Activated naive CD4-positive, alpha-beta T cell treated with Interleukin-2 at 50 U/mL for 16 hours (primary cell): Measurements from ENCODE around the gene ZXDC.

Source experiments
- DNase-seq: peaks from one replicate; pipeline ENCODE4 v3.0.0-alpha.2; 2020

Gene ZXDC

DNA sequence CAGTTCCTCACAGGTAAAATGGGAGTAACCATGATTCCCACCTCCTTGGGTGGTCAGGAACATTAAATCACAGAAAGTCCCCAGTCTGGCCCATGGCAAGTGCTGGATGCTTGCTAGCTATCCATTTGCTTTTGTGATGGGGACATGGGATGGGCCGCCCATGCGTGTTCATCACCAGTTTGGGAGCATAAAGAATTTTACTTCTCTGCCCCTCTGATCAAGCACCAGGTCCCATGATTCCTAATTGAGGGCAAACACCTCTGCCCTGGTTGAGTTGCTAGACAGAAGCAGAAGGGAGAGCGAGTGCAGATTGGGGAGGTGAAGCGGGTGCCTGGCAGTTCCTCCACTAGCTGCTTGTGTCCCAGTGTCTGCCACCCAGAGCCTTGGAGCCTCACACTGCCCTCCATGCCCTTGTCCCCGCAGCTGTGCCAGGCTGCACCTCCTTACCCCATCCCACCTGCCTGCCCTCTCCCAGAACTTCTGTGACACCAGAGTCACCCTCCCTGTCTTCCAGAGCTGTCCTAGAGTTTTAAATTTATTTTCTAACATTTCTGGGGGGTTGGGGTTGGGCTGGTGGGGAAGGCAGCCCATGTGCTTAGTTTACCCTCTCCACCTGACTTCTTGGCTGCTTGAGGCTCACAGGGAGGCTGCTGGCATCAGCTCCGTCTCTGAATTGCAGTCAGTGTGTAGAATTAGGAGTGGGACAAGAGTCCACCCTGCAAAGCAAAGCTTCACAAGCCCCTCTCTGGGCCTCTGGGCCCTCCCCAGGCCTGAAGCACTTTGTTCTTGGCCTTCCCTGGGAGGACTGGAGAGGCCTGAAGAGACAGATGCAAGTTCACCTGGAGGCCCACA lies 62.6 kb downstream of the ZXDC start:
- no peak for DNase-seq

DNA sequence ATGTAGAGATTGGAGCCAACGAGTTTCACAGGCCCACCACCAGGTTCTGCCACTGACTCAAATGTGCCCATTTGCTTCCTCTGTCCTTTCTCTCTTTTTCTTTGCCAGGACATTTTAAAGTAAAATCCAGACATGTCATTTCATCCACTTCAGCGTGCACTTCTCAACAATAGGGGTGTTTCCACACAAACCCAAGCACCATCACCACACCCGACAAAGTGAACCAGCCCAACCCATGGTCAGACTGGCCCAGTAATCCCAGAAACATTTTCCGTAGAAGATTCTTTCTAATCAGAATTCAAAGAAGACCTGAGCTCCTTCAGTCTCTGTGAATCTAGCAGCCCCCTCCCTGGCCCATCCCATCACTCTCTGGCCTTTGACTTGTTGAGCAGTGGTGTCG lies 67.6 kb downstream of the ZXDC start:
- DNase-seq: no peak

DNA sequence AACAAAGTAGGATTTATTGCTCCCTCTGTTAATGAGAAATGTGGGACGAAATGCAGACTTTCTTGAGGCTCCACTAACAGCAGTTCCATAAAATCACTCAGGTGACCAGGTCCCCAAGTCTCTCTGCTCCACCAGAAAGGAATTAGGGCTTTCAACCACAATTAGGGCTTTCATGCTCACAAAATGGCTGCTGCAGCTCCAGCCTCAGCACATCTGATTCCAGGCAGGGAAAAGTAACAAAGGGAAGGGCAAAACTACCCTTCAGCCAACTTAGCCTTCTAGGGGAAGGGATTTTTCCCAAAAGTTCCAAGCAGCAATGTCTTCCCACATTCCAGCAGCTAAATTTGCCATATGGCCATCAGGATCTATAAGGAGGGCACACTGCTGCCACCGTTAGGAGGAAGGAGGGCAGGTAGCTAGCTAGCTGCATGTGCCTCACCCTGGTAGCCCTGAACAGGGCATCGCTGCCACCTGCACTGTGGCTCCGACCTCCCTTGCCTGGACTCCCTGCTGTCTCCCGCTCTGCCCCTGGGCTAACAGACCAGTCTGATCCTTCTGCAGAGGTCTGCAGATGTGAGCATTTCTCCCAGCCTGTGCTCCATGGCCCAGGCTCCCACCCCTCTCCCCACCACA lies 68.2 kb downstream of the ZXDC start:
- DNase-seq: no peak

DNA sequence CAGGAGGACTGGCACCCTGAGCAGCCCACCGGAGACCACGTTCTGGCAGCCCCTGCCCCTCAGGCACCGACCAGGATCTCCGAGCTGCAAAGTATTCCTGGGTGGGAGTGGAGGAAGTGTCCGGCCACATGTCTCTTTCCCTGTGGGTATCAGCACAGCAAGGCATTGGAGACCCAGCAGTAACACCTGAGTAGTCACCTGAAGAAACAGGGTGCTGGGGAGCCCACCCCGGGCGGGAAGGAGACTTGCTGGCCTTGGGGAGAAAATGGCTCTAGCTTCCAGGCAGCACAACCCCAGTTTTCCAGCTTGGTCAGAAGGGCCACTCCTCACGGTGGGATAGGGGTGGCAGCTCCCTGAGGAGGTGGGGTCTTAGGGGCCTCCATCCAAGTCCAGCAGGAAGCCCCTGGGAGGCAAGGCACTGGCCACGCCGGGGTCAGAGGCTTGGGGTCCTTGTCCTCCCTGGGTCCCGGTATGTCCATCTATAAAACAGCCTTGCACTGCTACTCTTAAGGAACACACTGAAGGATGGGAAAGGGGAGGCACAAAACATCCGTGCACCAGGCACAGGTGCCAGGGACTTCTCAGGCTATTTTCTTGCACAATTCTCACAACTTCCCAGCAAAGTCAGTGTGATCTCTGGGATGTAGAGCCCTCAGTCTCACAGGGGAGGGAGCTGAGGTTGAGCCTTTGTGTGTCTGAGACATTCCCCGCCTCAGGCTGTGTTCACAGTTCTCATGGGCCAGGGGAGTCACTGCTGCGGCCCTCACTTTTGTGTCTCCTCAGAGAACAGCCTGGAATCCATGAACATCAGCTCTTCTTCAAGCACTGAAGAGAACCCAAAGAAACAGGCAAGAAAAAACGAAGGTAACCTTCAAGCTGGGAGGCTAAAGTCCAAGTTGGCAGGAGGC lies 69.0 kb downstream of the ZXDC start:
- DNase-seq: no peak

DNA sequence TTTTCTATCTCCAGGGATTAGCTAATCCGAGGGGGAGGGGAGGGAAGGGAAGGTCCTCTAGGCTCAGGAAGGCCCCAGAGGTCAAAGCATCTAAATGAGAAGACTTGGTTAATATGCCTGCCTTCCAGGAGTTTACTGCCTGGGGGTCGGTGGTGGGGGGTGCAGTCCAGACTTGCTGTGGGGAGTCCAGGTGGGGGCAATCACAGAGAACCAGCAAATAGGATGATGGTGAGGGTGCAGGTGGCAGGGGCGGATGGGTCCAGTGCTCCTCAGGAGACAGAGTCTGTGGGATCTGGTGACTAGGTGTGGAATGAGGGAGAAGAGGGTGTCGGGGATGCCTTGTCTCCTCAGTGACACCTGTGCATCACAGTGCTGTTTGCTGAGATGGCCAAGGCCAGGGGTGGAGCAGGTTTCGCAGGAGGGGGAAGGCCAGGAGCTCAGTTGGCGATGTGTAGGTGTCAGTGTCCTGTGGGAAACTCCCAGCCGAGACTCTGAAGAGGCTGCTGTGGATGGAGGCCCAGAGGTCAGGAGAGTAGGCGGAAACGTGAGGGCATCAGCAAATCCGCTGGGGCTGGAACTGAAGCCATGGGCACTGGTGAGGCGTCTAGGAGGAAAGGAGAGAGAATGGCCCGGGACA lies 72.9 kb downstream of the ZXDC start:
- no peak for DNase-seq

DNA sequence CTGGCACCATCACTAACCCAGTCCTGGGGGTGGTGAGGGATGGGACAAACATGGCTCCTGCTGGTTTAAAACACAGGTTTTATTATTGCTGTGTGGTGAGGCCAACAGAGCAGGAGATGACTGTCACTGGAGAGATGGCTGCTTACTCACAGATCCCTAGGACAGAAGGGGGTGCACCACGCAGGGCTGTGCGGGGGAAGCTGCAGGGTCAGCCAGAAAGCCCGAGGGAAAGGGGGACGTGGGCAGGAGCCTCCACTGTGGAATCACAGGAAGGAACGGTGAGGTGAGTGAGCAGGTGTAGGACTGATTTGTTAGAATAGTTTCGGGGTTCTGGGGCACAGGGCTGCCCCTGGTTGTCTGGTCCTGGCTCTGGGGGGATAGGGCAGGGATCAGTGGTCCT lies 73.5 kb downstream of the ZXDC start:
- no peak for DNase-seq

DNA sequence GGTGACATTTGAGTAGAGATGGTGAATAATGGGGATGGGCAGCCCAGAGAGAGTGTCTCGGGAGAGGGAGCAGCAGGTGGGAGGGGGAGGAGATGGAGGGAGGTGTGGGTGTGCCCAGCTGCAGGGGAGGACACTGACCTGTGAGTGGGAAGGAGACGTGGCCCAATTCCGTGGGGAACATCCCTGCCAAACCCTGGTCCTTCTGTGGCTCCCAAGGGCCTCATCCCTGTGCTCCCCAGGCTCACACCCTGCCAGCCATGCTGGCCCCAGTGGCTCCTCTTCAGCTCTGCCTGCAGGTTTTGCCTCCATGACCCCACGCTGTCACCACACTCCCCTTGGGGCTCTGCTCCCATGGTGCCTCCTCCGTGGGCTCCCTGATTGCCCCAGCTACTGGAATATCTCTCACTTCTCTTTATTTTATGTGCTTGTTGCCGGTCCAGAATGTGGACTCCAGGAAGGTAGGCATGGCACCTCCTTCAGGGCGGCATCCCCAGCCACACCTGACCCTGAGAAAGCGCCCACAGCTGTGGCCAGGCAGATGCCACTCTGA lies 74.0 kb downstream of the ZXDC start:
- no peak for DNase-seq

DNA sequence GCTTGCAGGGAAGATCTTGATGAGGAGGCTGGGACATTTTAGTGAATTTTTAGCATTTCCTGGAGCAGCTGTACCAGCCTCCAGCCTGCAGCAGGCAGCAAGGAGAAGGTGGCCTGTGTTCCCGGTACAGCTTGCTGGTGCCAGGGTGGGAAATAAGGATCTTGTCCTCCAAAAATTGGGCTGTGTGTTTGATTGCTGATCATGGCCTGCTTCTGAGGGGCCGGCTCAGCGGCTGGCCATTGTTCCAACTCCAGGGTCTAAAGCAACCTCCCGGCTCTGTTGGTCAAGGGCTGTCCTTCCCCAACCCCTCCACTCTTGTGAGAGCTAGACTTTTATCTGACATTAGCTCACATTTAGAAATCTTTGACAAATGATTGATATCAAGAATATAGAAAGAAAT lies 75.9 kb downstream of the ZXDC start:
- DNase-seq: no peak

DNA sequence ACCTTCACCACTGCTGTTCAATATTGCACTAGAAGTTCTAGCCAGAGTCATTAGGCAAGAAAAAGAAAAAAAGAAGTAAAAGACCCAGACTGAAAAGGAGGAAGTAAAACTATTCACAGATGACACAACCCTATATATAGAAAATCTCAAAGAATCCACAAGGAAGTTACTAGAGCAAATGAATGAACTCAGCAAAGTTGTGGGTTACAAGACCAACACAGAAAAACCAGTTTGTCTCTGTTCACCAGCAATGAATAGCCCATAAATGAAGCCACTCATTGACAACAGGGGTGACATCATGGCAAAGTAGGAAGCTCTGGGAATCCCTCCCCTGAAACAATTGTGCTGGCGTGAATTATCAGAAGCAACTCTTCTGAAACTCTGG lies 76.3 kb downstream of the ZXDC start:
- no peak for DNase-seq

DNA sequence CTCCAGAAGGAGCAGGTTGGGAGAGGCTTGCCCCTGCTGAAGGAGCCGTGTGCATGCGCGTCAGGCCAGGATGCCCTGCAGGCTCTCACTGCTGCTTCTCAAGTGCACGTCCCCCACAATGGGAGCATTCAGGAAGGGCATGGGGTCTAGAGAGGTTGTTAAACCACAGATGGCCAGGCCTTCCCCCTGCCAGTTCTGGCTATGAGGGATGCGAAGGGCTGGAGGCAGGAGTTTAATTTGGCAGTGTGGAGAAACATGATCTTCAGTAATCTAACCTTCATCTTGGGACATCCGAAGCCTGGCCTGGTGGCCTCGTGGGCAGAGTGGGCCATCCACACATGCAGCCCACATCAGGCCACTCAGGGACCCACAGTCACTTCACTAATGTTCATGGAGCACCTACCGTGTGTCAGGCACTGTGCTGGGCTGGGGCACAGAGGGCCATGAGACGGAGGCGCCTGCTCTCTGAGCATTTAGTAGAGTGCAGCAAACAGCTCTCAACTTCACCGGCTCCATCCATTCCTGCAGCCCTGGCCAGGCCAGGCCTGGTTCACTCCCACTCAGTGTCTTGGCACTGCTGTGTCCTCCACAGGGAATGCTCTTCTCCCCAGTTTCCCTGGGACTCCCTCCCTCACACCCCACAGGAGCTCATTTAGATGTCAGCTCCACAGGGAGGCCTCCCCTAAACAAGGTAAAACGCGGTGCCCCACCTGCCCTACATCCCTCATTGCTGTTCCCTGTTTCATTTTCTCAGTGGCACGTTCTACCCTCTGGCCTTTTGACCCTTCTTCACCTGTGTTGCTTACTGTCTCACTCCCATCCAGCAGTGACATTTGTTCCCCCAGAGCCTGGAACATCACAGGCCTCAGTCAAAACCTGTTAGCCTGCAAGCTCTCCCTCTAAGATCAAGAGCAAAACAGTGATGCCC lies 77.0 kb downstream of the ZXDC start:
- no peak for DNase-seq

DNA sequence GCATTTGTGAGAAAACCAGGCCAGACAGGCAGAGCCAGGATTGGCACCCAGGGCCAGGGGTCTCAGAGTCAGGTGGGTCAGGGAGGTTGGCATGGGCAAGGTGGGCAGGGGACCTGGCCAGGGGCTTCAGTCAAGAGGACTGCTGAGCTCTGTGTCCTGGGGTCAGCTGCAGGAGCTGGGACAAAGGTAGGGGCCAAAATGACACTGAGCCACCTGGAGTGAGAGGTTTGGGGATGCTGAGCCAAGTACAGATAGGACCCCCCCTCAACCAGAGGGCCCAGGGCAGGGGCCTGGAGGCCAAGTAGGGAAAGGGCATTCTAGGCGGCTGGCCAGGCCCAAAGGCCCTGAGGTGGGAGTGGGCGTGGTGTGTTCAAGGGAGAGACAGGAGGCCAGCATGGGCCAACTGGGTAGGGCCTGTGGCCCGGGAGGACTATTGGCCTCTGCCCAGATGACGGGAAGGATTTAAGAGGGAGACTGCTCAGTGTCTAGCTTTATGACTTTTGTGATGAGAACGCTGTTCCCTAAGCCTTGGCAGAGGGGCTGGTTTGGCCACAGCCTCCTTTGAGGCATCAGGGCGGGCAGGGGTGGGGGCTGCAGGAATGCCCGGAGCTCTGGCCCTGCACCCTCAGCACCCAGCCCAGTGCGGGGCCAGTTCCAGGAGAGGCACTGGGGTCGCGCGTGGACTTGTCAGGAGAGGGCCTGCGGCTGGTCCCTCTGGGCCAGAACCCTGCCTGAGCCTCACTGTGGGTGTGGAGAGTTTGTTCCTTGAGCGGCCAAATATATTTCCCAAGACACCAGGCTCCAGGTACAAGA lies 77.9 kb downstream of the ZXDC start:
- no peak for DNase-seq

DNA sequence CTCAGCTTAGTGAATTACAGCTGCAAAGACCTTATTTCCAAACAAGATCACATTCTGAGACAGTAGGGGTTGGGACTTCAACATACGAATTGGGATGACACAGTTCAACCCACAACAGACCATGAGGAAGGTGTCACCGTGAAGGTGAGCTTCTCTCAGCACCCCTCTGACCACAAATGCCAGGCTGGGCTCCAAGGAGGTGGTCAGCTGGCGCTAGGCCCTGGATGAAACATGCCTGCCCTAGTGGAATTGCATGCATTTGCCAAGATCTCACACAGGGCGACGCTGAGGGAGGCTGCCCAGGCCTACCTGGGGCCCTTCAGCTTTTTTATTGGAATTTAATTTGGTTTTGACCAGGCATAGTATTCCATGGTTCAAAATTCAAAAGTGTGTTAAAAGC lies 79.2 kb downstream of the ZXDC start:
- DNase-seq: no peak

DNA sequence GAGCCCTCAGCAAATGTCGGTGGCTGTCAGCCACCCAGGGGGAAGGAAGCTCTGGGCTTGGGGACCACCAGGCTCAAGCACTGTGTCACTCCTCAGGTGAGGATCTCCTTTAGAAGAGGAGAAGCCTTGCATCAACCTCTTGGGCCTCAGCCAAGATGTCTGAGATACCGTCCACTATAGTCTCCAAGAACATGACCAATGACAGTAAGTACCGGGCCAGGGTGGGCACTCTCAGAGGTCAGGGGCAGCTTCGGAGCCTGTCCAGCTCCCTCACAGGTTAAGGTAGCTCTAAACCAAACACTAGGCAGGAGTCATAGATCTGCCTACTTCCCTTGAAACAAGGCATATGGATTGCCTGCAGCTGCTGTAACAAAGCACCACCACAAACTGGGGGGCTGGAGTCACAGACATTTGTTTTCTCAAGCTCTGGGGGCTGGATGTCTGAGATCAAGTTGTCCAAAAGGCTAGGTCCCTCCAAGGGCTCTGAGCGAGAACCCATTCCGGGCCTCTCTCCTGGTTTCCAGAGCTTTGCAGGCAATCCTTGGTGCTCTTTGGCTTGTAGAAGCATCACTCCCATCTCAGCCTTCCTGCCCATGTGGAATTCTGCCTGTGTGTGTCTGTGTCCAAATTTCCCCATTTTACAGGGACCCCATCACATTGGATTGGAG lies 79.7 kb downstream of the ZXDC start:
- DNase-seq: no peak

DNA sequence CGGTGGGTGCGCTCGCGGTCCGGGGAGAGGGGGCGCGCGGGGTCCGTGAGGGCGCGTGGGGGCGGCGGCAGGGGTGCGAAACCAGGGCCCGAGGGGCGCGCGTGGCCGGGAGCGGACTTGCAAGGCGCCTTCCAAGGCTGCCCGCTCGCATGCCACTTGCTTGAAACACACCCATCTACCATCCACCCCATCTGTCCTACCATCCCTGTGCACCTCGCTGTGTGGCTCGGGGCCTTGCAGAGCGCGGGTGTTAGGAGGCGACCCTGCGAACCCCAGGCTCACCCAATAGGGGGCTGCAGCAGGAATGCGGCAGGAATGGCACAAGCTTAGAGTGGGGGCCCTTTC lies 80.7 kb downstream of the ZXDC start:
- no peak for DNase-seq

DNA sequence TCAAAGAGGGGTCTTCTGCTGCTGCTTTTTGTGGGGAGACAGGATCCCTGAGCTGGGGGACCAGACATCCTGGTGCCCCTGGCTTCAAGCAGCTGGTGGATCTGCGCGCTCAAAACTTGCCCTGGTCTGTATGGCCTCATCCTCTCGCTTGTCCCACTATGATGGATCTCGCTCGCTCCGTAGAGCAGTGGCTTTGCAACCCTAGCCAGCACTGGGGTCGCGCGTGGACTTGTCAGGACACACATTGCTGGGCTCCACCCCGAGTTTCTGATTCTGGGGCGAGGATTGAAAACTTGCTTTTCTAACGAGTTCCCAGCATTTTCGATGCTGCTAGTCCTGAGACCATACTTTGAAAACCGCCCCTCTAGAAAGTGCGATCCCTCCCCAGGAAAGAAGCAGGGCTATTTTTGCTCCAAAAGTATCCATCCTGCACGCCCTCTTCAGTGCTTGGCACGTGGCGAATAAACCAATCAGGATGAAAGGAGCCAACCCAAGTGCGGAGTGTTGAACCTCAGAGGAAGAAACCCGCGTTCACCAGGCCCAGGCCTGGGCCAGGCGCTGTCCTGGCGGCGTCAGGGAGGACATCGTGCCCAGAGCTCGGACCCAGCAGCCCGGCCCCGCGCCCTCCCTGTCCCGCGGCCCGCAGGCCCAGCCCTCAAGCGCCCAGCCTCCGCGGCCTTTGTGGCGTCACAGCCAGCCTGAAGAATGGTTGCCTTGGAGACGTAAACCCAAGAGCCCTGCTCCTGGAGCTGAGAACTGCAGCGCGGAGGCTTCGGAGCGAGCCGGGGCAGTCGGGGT lies 81.3 kb downstream of the ZXDC start, which contains the start of gene CFAP100:
Gene CFAP100, plus strand, starts transcription at position 731 of the 798 bp plus-strand sequence. CDS start 1,092 bp downstream, outside the sequence.
- no peak for DNase-seq

DNA sequence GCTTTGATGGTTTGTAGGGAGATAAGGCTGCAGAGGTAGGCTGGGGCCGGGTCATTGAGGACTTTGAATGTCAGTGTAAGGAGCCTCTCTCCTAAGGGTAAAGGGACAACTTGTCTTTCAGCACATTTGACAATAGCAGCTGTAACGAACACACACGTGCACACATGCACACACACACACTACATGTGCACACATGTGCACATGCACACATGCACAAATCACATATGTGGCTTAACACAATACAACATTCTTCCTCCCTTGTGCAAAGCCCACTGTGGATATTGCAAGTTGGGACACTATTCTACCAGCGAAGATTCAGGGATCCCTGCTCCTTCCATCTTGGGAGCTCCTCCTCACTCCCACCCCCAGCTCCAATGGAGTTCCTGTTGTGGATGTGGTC lies 82.1 kb downstream of the ZXDC start:
- no peak for DNase-seq

DNA sequence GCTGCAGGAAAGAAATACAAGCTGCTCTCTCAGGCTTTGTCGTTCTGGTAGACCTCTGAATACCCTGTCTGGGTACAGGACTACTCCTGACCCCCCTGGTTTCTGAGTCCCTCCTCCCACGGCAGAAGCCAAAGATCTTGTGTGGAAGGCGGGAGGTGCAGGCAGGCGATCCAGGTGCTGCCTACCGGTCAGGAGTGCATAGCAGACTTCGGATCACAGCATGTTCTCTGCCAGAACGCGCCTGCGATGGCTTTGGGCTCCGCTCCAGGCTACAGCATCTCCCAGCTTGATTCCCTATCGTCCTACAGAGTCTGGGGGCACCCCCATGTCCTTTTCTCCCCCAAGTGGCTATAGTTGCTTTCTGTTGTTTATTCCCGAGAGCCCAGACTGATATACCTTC lies 83.4 kb downstream of the ZXDC start:
- no peak for DNase-seq

DNA sequence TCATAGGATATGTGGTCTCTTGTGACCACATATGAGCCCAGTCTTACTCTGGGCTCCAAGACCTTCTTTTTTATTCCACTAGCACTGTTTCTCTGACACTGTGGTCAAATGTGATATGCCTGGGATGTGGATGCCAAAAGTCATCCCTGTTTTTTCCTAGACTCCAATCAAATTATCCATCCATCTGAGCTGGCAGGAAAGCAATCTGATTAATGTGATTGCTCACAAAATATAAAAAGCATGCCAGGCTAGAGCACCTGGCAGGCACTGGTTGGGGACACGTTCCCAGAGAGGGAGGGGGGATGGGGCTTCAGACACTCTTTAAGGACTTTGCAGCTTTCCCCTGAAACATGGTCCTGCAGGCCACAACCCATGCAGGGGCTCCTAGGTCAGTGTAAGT lies 84.1 kb downstream of the ZXDC start:
- DNase-seq: no peak

DNA sequence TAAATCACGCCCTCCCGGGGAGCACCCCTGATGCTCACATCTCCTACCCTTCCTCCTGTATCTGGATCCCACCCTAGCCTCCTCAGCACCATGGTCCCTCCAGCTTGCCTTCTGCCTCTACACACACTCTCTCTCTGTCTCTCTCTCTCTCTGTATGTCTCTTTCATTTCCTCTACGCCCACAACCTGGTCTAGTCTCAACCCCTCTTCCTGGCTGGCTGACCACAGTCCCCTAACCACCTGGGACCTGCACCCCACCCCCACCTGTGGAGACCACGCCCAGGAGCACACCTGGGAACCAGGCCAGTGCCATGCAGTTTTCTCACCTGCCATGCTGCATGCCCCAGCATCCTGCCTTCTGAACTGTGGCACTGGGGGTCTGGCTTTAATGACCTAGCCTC lies 84.9 kb downstream of the ZXDC start:
- no peak for DNase-seq
